ENCODE measurements around the gene ADAP1.

ADAP1 gene

GRCh38 chr7:916291-916941 is 38.1 kb downstream of the ADAP1 start:
- no peak overlapping the region for H3K9ac ChIP-seq (ENCODE audit: low read length)
- no peak for DNase-seq

GRCh38 chr7:915291-916218 is 38.9 kb downstream of the ADAP1 start:
- Histone ChIP-seq H2BK5ac (ENCODE audit: low read length) (no peak overlapping the region), H3K4me3 (ENCODE audit: low read length) (no peak overlapping the region), H3K9ac (ENCODE audit: low read length) (no peak overlapping the region), H3K79me2 (ENCODE audit: control insufficient read depth, insufficient read depth, low read length) (no peaks in the 10 kb centered on the region), H2AK5ac (ENCODE audit: low read length) (no peak overlapping the region), H3K56ac (ENCODE audit: low read length) (no peak overlapping the region), H2BK15ac (replicated peaks; ENCODE audit: low read depth) (no peak overlapping the region), H4K8ac (ENCODE audit: low read depth, low read length) (no peak overlapping the region), H3K79me1 (ENCODE audit: low read length) (no peaks in the 10 kb centered on the region), H4K5ac (ENCODE audit: low read length) (no peak overlapping the region), H3K4me2 (ENCODE audit: low read length) (no peak overlapping the region), H3K27ac (ENCODE audit: low read depth, low read length) (no peak overlapping the region), H3K23ac (ENCODE audit: low read length) (no peak overlapping the region), H3K18ac (ENCODE audit: low read length) (no peak overlapping the region), H2BK120ac (ENCODE audit: low read depth, low read length) (no peak overlapping the region), H3K36me3 (ENCODE audit: control insufficient read depth, insufficient read depth, low read length) (no peaks in the 10 kb centered on the region), H3K4ac (ENCODE audit: low read depth, low read length) (no peak overlapping the region), H3K27me3 (ENCODE audit: insufficient read depth, low read length, poor library complexity) (no peaks in the 10 kb centered on the region), H3K4me1 (ENCODE audit: control insufficient read depth, low read depth, low read length) (no peaks in the 10 kb centered on the region)
- DNase-seq: no peak
- no CpG with 5 or more reads among the region's 43 CpGs for WGBS (ENCODE audit: extremely low coverage, insufficient coverage, low lambda C conversion rate)

More at GRCh38 chr7:916291-916941, 38.1 kb downstream of the ADAP1 start:
- H3K36me3 ChIP-seq (ENCODE audit: control insufficient read depth, insufficient read depth, low read length): no peaks in the 10 kb centered on the region
- no peaks in the 10 kb centered on the region for H3K27me3 ChIP-seq (ENCODE audit: insufficient read depth, low read length, poor library complexity)
- no peak overlapping the region for H3K4me2 ChIP-seq (ENCODE audit: low read length)
- H3K4me1 ChIP-seq (ENCODE audit: control insufficient read depth, low read depth, low read length): no peaks in the 10 kb centered on the region
- no peak overlapping the region for H4K5ac ChIP-seq (ENCODE audit: low read length)
- no peak overlapping the region for H2BK5ac ChIP-seq (ENCODE audit: low read length)
- WGBS (ENCODE audit: extremely low coverage, insufficient coverage, low lambda C conversion rate): no CpG with 5 or more reads among the region's 17 CpGs
- H2AK5ac ChIP-seq (ENCODE audit: low read length): no peak overlapping the region
- no peak overlapping the region for H3K23ac ChIP-seq (ENCODE audit: low read length)
- H3K18ac ChIP-seq (ENCODE audit: low read length): no peak overlapping the region
- H3K4me3 ChIP-seq (ENCODE audit: low read length): no peak overlapping the region
- no peak overlapping the region for H3K56ac ChIP-seq (ENCODE audit: low read length)
- no peaks in the 10 kb centered on the region for H3K79me2 ChIP-seq (ENCODE audit: control insufficient read depth, insufficient read depth, low read length)
- no peaks in the 10 kb centered on the region for H3K79me1 ChIP-seq (ENCODE audit: low read length)
- H2BK120ac ChIP-seq (ENCODE audit: low read depth, low read length): no peak overlapping the region
- H3K4ac ChIP-seq (ENCODE audit: low read depth, low read length): no peak overlapping the region
- H4K8ac ChIP-seq (ENCODE audit: low read depth, low read length): no peak overlapping the region
- no peak overlapping the region for H3K27ac ChIP-seq (ENCODE audit: low read depth, low read length)
- H2BK15ac ChIP-seq (replicated peaks; ENCODE audit: low read depth): no peak overlapping the region

DNA sequence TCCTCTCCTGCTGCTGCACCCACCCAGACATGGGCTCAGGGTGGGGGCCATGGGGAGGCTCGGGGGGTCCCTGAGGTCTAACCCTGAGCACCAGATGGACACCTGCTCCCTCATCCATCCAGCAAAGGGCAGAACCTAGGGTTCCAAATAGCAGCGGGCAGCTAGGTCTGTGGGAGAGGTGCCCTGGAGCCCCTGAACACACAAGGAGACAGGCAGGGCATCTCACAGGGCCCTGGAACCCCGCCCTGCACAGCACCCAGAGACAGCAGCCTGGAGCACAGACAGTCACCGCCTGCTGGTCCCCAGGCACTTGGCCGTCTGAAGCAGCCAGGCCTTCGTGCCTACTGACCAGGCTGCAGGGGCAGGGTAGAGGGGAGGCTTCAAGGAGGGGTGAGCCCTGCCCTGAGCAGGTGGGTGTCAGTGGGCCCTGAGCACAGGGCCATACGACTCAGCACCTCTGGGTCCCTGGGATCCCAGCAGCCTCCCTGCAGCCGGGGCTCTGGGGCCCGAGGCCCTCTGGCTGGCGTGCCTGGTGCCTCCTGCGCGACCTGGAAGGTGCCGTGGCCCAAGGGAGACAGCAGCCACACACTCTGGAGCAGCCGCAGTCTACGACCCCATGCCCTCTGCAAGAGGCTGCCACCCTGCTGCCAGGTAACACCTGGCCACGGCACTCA is 39.8 kb downstream of the ADAP1 start:
- Histone ChIP-seq H2AK5ac (ENCODE audit: low read length) (no peak overlapping the region), H3K23ac (ENCODE audit: low read length) (no peak overlapping the region), H4K5ac (ENCODE audit: low read length) (no peak overlapping the region), H3K79me1 (ENCODE audit: low read length) (no peaks in the 10 kb centered on the region), H3K79me2 (ENCODE audit: control insufficient read depth, insufficient read depth, low read length) (no peaks in the 10 kb centered on the region), H3K4ac (ENCODE audit: low read depth, low read length) (no peak overlapping the region), H2BK120ac (ENCODE audit: low read depth, low read length) (no peak overlapping the region), H3K18ac (ENCODE audit: low read length) (no peak overlapping the region), H2BK5ac (ENCODE audit: low read length) (no peak overlapping the region), H4K8ac (ENCODE audit: low read depth, low read length) (no peak overlapping the region), H3K27ac (ENCODE audit: low read depth, low read length) (no peak overlapping the region), H3K4me2 (ENCODE audit: low read length) (no peak overlapping the region), H3K36me3 (ENCODE audit: control insufficient read depth, insufficient read depth, low read length) (no peaks in the 10 kb centered on the region), H3K4me3 (ENCODE audit: low read length) (no peak overlapping the region), H2BK15ac (replicated peaks; ENCODE audit: low read depth) (no peak overlapping the region), H3K27me3 (ENCODE audit: insufficient read depth, low read length, poor library complexity) (no peaks in the 10 kb centered on the region), H3K4me1 (ENCODE audit: control insufficient read depth, low read depth, low read length) (no peaks in the 10 kb centered on the region), H3K9ac (ENCODE audit: low read length) (no peak overlapping the region), H3K56ac (ENCODE audit: low read length) (no peak overlapping the region)
- WGBS (ENCODE audit: extremely low coverage, insufficient coverage, low lambda C conversion rate): no CpG with 5 or more reads among the region's 16 CpGs
- DNase-seq: no peak

DNA sequence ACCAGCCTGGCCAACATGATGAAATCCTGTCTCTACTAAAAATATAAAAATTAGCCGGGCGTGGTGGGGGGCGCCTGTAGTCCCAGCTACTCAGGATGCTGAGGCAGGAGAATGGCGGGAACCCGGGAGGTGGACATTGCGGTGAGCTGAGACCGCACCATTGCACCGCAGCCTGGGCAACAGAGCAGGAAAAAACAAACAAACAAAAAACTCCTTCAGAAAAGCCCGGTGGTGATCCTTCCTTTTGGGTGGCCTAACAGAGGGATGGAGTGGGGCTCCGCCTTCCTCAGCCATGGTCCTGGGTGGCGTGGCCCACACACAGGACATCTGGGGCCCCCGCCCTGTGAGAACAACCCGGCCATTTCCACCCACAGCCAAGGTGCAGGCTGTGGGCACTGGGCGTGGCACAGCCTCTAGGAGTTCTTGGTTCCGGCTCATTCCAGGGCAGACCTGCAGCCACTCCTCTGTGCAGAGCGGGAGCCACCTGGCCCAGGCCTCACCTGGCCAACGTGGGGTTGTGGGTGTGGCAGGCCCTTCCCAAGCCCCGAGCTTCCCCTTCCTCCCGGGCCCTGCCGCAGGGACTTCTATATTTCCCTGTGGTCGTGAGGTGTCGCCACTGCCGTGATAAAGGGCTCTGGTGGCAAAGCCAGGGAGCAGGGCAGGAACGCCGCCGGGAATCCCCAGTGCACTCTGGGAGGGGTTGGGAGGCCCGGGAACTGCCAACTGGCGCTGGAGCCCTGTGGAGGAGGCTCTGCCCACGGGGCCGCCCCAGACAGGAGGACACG is 40.6 kb downstream of the ADAP1 start:
- no peak for DNase-seq
- Histone ChIP-seq H3K27ac (ENCODE audit: low read depth, low read length) (no peak overlapping the region), H3K18ac (ENCODE audit: low read length) (no peak overlapping the region), H3K4ac (ENCODE audit: low read depth, low read length) (no peak overlapping the region), H3K56ac (ENCODE audit: low read length) (no peak overlapping the region), H3K36me3 (ENCODE audit: control insufficient read depth, insufficient read depth, low read length) (no peaks in the 10 kb centered on the region), H4K8ac (ENCODE audit: low read depth, low read length) (no peak overlapping the region), H2BK15ac (replicated peaks; ENCODE audit: low read depth) (no peak overlapping the region), H3K27me3 (ENCODE audit: insufficient read depth, low read length, poor library complexity) (no peaks in the 10 kb centered on the region), H3K4me3 (ENCODE audit: low read length) (no peak overlapping the region), H2AK5ac (ENCODE audit: low read length) (no peak overlapping the region), H3K9ac (ENCODE audit: low read length) (no peak overlapping the region), H3K4me2 (ENCODE audit: low read length) (no peak overlapping the region), H2BK5ac (ENCODE audit: low read length) (no peak overlapping the region), H2BK120ac (ENCODE audit: low read depth, low read length) (no peak overlapping the region), H3K79me2 (ENCODE audit: control insufficient read depth, insufficient read depth, low read length) (no peaks in the 10 kb centered on the region), H3K4me1 (ENCODE audit: control insufficient read depth, low read depth, low read length) (no peaks in the 10 kb centered on the region), H3K23ac (ENCODE audit: low read length) (no peak overlapping the region), H3K79me1 (ENCODE audit: low read length) (no peaks in the 10 kb centered on the region), H4K5ac (ENCODE audit: low read length) (no peak overlapping the region)
- no CpG with 5 or more reads among the region's 31 CpGs for WGBS (ENCODE audit: extremely low coverage, insufficient coverage, low lambda C conversion rate)

GRCh38 chr7:911791-912480 is 42.5 kb downstream of the ADAP1 start:
- Histone ChIP-seq H3K4ac (ENCODE audit: low read depth, low read length) (no peak overlapping the region), H2BK120ac (ENCODE audit: low read depth, low read length) (no peak overlapping the region), H2BK15ac (replicated peaks; ENCODE audit: low read depth) (no peak overlapping the region), H3K79me2 (ENCODE audit: control insufficient read depth, insufficient read depth, low read length) (no peaks in the 10 kb centered on the region), H4K8ac (ENCODE audit: low read depth, low read length) (no peak overlapping the region), H3K4me2 (ENCODE audit: low read length) (no peak overlapping the region), H3K56ac (ENCODE audit: low read length) (no peak overlapping the region), H3K18ac (ENCODE audit: low read length) (no peak overlapping the region), H2BK5ac (ENCODE audit: low read length) (no peak overlapping the region), H3K4me3 (ENCODE audit: low read length) (no peak overlapping the region), H3K9ac (ENCODE audit: low read length) (no peak overlapping the region), H2AK5ac (ENCODE audit: low read length) (no peak overlapping the region), H4K5ac (ENCODE audit: low read length) (no peak overlapping the region), H3K36me3 (ENCODE audit: control insufficient read depth, insufficient read depth, low read length) (no peaks in the 10 kb centered on the region), H3K23ac (ENCODE audit: low read length) (no peak overlapping the region), H3K79me1 (ENCODE audit: low read length) (no peaks in the 10 kb centered on the region), H3K27ac (ENCODE audit: low read depth, low read length) (no peak overlapping the region), H3K27me3 (ENCODE audit: insufficient read depth, low read length, poor library complexity) (no peaks in the 10 kb centered on the region), H3K4me1 (ENCODE audit: control insufficient read depth, low read depth, low read length) (no peaks in the 10 kb centered on the region)
- WGBS (ENCODE audit: extremely low coverage, insufficient coverage, low lambda C conversion rate): no CpG with 5 or more reads among the region's 41 CpGs
- no peak for DNase-seq
